ENCODE measurements around the gene SEZ6.

DNA sequence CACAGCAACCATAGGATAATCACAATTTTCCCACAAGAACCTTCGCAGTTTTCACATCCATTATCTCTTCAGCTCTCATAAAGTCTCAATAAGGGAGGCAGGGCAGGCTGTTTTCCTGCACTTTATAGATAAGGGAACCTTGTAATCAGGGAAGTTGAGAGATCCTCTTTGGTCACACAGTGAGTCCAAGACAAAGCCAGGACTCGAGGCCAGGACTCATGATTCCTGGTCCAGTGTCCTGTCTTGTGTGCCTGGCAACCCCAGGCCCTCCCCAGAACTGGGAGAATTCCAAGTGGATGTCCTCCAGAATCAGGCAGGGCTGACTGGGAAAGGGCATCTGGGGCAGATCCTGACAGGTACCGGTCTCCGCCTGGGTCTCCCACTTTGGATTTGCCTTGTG is 31.4 kb downstream of the SEZ6 start:
- TF ChIP-seq, protein P1, sequence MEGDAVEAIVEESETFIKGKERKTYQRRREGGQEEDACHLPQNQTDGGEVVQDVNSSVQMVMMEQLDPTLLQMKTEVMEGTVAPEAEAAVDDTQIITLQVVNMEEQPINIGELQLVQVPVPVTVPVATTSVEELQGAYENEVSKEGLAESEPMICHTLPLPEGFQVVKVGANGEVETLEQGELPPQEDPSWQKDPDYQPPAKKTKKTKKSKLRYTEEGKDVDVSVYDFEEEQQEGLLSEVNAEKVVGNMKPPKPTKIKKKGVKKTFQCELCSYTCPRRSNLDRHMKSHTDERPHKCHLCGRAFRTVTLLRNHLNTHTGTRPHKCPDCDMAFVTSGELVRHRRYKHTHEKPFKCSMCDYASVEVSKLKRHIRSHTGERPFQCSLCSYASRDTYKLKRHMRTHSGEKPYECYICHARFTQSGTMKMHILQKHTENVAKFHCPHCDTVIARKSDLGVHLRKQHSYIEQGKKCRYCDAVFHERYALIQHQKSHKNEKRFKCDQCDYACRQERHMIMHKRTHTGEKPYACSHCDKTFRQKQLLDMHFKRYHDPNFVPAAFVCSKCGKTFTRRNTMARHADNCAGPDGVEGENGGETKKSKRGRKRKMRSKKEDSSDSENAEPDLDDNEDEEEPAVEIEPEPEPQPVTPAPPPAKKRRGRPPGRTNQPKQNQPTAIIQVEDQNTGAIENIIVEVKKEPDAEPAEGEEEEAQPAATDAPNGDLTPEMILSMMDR (IDR thresholded peaks at IDR 0.05), result no peak
- TF ChIP-seq POLR2AphosphoS5 (IDR thresholded peaks at IDR 0.05) (no peak), POLR2A (IDR thresholded peaks at IDR 0.05) (no peak)
